Left renal pelvis (tissue), 4 donors: ENCODE measurements around the gene FBF1. TPM values are rescaled to one million over a fixed set of nuclear protein-coding genes. Genes with fewer than 3 reads are reported as not detected.

Experiments used
- polyA plus RNA-seq, 4 donors: library from polyadenylated mRNA; unstranded; fragments of 120-200 nt; gene quantifications; one replicate each; pipeline ENCODE4 v1.2.1, GENCODE V29; 2013; ENCODE audit not compliant: insufficient read length in 4 of 4

Gene FBF1
- polyA plus RNA-seq, 4 donors: 7.5 to 15.1 (median 8.2) TPM

Other genes with a start within 250 kb of the FBF1 start
- gene ITGB4, start 219.6 kb downstream of the FBF1 start, polyA plus RNA-seq: 10 to 100 TPM in 3 of 4 donors, 1 to 10 TPM in 1; 9.0 to 15.4 (median 12.4) TPM
- gene GALK1, start 175.8 kb downstream of the FBF1 start, polyA plus RNA-seq: 10 to 100 TPM; 19.2 to 36.1 (median 24.1) TPM
- 10 to 100 TPM; 34.5 to 49.7 (median 36.4) TPM for gene UNK, start 156.2 kb downstream of the FBF1 start, polyA plus RNA-seq
- 1 to 10 TPM; 4.8 to 9.8 (median 7.0) TPM for gene UNC13D, start 96.6 kb downstream of the FBF1 start, polyA plus RNA-seq
- 10 to 100 TPM; 56.4 to 93.5 (median 79.6) TPM for gene WBP2, start 85.7 kb downstream of the FBF1 start, polyA plus RNA-seq
- gene TRIM47, start 62.5 kb downstream of the FBF1 start, polyA plus RNA-seq: 10 to 100 TPM in 1 of 4 donors, 1 to 10 TPM in 3; 6.1 to 18.1 (median 6.7) TPM
- 10 to 100 TPM; 11.0 to 16.9 (median 13.2) TPM for gene TRIM65, start 44.1 kb downstream of the FBF1 start, polyA plus RNA-seq
- 100 to 1,000 TPM in 1 of 4 donors, 10 to 100 TPM in 3; 61.8 to 122 (median 76.3) TPM for gene MRPL38, start 36.2 kb downstream of the FBF1 start, polyA plus RNA-seq
- 10 to 100 TPM; 20.3 to 40.0 (median 33.3) TPM for gene ACOX1, start 38.1 kb upstream of the FBF1 start, polyA plus RNA-seq
- gene TEN1, start 38.2 kb upstream of the FBF1 start, polyA plus RNA-seq: 10 to 100 TPM; 19.8 to 32.3 (median 22.9) TPM
- 10 to 100 TPM; 12.5 to 28.5 (median 15.4) TPM for gene CDK3, start 59.8 kb upstream of the FBF1 start, polyA plus RNA-seq
- gene EVPL, start 86.3 kb upstream of the FBF1 start, polyA plus RNA-seq: 10 to 100 TPM in 3 of 4 donors, under 1 TPM in 1; 0.60 to 26.9 (median 17.6) TPM
- 100 to 1,000 TPM in 3 of 4 donors, 10 to 100 TPM in 1; 87.6 to 114 (median 109) TPM for gene SRP68, start 131.5 kb upstream of the FBF1 start, polyA plus RNA-seq
- under 1 TPM in 2 of 4 donors, not detected in 2; 0.37 to 0.43 TPM for gene GALR2, start 133.7 kb upstream of the FBF1 start, polyA plus RNA-seq
- gene ZACN, start 138.1 kb upstream of the FBF1 start, polyA plus RNA-seq: 10 to 100 TPM in 2 of 4 donors, 1 to 10 TPM in 1, under 1 TPM in 1; 0.55 to 29.1 (median 7.2) TPM
- gene EXOC7, start 162.7 kb upstream of the FBF1 start, polyA plus RNA-seq: 100 to 1,000 TPM; 138 to 167 (median 154) TPM
- 10 to 100 TPM in 3 of 4 donors, under 1 TPM in 1; 0.55 to 26.8 (median 17.8) TPM for gene FOXJ1, start 200.2 kb upstream of the FBF1 start, polyA plus RNA-seq